Gastrocnemius medialis (tissue), 4 donors: ENCODE results near the gene TMEM125. TPM values are rescaled to one million over a fixed set of nuclear protein-coding genes. Genes with fewer than 3 reads are reported as not detected.

ENCODE experiments used
- ATAC-seq, 2 donors: fragments of 150-250 bp; one replicate each; pipeline ENCODE4 v1.9.1; 2016
- DNase-seq, 2 donors: peaks; one replicate each; pipeline ENCODE4 v3.0.0-alpha.2; 2019
- H3K27ac ChIP-seq, 4 donors: fragments of 200-600 bp; sonication (generic); 1 replicate in 1 of 4; 2 replicates in 3 of 4; pipeline ENCODE4 v1.5.1; 2016 to 2018; ENCODE audit warnings: mild to moderate bottlenecking in 2 of 4, moderate library complexity in 1 of 4
- H3K27me3 ChIP-seq, 3 donors: fragments of 200-600 bp; sonication (generic) in 2 of 3; 1 replicate in 1 of 3; 2 replicates in 2 of 3; pipeline versions ENCODE4 v1.5.1 to v1.6.0; 2016 to 2019; ENCODE audit warnings: mild to moderate bottlenecking in 1 of 3, moderate library complexity in 1 of 3
- H3K36me3 ChIP-seq, 2 donors: fragments of 200-600 bp; sonication (generic) in 1 of 2; one replicate each; pipeline ENCODE4 v1.5.1; 2017 to 2018
- H3K4me1 ChIP-seq, 2 donors: fragments of 200-600 bp; sonication (generic) in 1 of 2; one replicate each; pipeline ENCODE4 v1.5.1; 2016 to 2017; ENCODE audit warnings: mild to moderate bottlenecking in 2 of 2
- H3K4me3 ChIP-seq, 4 donors: fragments of 200-600 bp; sonication (generic) in 3 of 4; 1 replicate in 1 of 4; 2 replicates in 3 of 4; pipeline ENCODE4 v1.5.1; 2016 to 2019; ENCODE audit warnings: mild to moderate bottlenecking in 2 of 4
- H3K9me3 ChIP-seq, 3 donors: fragments of 200-600 bp; sonication (generic) in 2 of 3; 1 replicate in 1 of 3; 2 replicates in 2 of 3; pipeline ENCODE4 v1.5.1; 2016 to 2019
- CTCF ChIP-seq, 5 experiments: fragments of 450-650 bp in 3 of 5; fragments of 200-600 bp in 2 of 5; sonication (generic) in 2 of 5; IDR thresholded peaks in 4 of 5; conservative IDR thresholded peaks in 1 of 5; 1 replicate in 4 of 5; 2 replicates in 1 of 5; pipeline ENCODE4 v1.5.1; 2016 to 2019; ENCODE audit warnings: antibody characterized with exemption in 5 of 5, mild to moderate bottlenecking in 3 of 5, moderate library complexity in 3 of 5
- POLR2A ChIP-seq, 2 donors: fragments of 450-650 bp; IDR thresholded peaks; one replicate each; pipeline ENCODE4 v1.6.1; 2017; ENCODE audit warnings: antibody characterized with exemption in 2 of 2, mild to moderate bottlenecking in 2 of 2, moderate library complexity in 2 of 2
- in situ Hi-C, 4 donors: fragments of 200-750 bp; cut with MboI; loops; one replicate each; pipeline versions ENCODE4 v1.15.0 to v1.8.0; 2017; ENCODE audit warnings: low sequenced_read_pairs in 4 of 4
- intact Hi-C: fragments of 100-400 bp; cut with DNase I; formaldehyde crosslinking; loops from one replicate; pipeline ENCODE4 v1.15.1; 2023; ENCODE audit warnings: low total_unique reads
- total RNA-seq, 4 donors: library from RNA; depleted of rRNA; stranded (reverse); fragments of >200 nt; gene quantifications; one replicate each; pipeline versions ENCODE4 v1.1.0 to v1.2.3, GENCODE V29; 2016

The TMEM125 gene
- total RNA-seq, 4 donors from 2014 or later, result not detected

GRCh38 chr1:43288785-43289706 lies 19.3 kb downstream of the TMEM125 start:
- ATAC-seq, result no peak
- no peak for DNase-seq
- in situ Hi-C loops, result no loop called here
- intact Hi-C loops, result no loop called here
- Histone ChIP-seq H3K27me3 (peaks cover 0 to 2% (median 0%) of the 10 kb centered on the region in 3 donors), H3K9me3 (no peaks in the 10 kb centered on the region), H3K36me3 (no peaks in the 10 kb centered on the region), H3K27ac (no peak overlapping the region), H3K4me1 (peaks cover 7 to 11% of the 10 kb centered on the region in 2 donors), H3K4me3 (no peak overlapping the region)
- TF ChIP-seq POLR2A (IDR thresholded peaks at IDR 0.05) (no peak), CTCF (IDR thresholded peaks at IDR 0.05 in 4 of 5, conservative IDR thresholded peaks at IDR 0.05 in 1 of 5) (no peak)

GRCh38 chr1:43292216-43292615 lies 22.4 kb downstream of the TMEM125 start:
- no peak overlapping the region for H3K27ac ChIP-seq
- no peak for ATAC-seq
- no peak for TF ChIP-seq CTCF (IDR thresholded peaks at IDR 0.05 in 4 of 5, conservative IDR thresholded peaks at IDR 0.05 in 1 of 5)
- TF ChIP-seq POLR2A (IDR thresholded peaks at IDR 0.05), result no peak
- in situ Hi-C loops (no loop called here), intact Hi-C loops (no loop called here)
- no peak overlapping the region for H3K4me3 ChIP-seq
- no peaks in the 10 kb centered on the region for H3K27me3 ChIP-seq
- peaks cover 19 to 33% of the 10 kb centered on the region in 2 donors for H3K4me1 ChIP-seq
- no peaks in the 10 kb centered on the region for H3K9me3 ChIP-seq
- no peak for DNase-seq
- H3K36me3 ChIP-seq, result no peaks in the 10 kb centered on the region

DNA sequence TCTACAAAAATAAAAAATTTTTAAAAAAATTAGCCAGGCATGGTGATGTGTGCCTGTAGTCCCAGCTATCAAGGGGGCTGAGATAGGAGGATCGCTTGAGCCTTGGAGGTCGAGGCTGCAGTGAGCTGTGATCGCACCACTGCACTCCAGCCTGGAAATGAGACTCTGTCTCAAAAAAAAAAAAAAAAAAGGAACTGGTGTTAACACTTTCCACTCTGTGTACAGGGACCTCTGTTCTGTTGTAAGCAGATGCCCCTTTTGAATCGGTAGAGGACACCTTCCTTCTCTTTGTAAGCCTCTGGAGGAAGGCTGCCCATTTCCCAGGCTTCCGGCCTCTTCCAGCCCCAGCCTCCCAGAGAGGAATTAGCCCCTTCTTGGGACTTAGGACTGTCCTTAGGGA lies 22.9 kb downstream of the TMEM125 start:
- ATAC-seq (no peak), DNase-seq (no peak)
- Histone ChIP-seq H3K27ac (peak overlapping the region; percentile 76 to 84 (median 82)), H3K36me3 (no peaks in the 10 kb centered on the region), H3K27me3 (no peaks in the 10 kb centered on the region), H3K4me3 (no peak overlapping the region), H3K4me1 (peaks cover 19 to 33% of the 10 kb centered on the region in 2 donors), H3K9me3 (no peaks in the 10 kb centered on the region)
- in situ Hi-C loops (no loop called here), intact Hi-C loops (no loop called here)
- TF ChIP-seq CTCF (IDR thresholded peaks at IDR 0.05 in 4 of 5, conservative IDR thresholded peaks at IDR 0.05 in 1 of 5) (no peak), POLR2A (IDR thresholded peaks at IDR 0.05) (no peak)

DNA sequence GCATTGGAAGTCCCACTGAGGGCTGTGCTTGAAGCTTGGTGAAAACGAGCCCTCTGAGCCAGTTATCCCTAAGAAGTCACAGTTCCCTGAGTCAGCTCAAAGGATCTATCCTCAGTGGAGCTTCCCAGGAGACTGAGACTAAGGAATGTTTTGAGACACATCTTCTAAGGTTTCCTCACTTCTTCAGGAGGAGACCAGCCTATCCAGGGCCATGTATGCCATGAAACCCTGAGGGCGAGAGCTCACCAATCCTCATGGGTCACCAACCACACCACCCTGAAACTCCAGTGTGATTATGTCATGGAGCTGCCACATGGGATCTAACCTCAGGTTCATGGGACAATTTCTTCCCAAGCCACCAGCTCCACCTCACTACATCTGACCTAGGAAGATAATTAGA lies 23.4 kb downstream of the TMEM125 start:
- no peaks in the 10 kb centered on the region for H3K9me3 ChIP-seq
- in situ Hi-C loops, result no loop called here
- ATAC-seq, result no peak
- H3K27me3 ChIP-seq, result no peaks in the 10 kb centered on the region
- no peak for DNase-seq
- H3K4me1 ChIP-seq, result peaks cover 19 to 33% of the 10 kb centered on the region in 2 donors
- peak overlapping the region; percentile 76 to 84 (median 82) for H3K27ac ChIP-seq
- no peak overlapping the region for H3K4me3 ChIP-seq
- no peak for TF ChIP-seq POLR2A (IDR thresholded peaks at IDR 0.05)
- no peak for TF ChIP-seq CTCF (IDR thresholded peaks at IDR 0.05 in 4 of 5, conservative IDR thresholded peaks at IDR 0.05 in 1 of 5)
- intact Hi-C loops, result no loop called here
- H3K36me3 ChIP-seq, result no peaks in the 10 kb centered on the region
